OCI-LY1 (cell line): Measurements from ENCODE around the gene SPOUT1.

Experiments
- H2AFZ ChIP-seq: fragments of 200-600 bp; sonication (generic), shearing (Covaris generic); 2 replicates; pipeline ENCODE4 v1.6.0; 2014; ENCODE audit warnings: antibody characterized with exemption, mild to moderate bottlenecking, low read length
- H3F3A ChIP-seq: fragments of 200-600 bp; sonication (generic), shearing (Covaris generic); 2 replicates; pipeline ENCODE4 v1.6.0; 2014; ENCODE audit warnings: mild to moderate bottlenecking, antibody characterized with exemption, low read length, moderate library complexity; ENCODE audit not compliant: insufficient read depth
- H3K27ac ChIP-seq: fragments of 200-600 bp; sonication (generic); 2 replicates; pipeline ENCODE4 v1.5.1; 2014; ENCODE audit warnings: low read length, mixed run types, mild to moderate bottlenecking, low read depth; ENCODE audit not compliant: poor library complexity, severe bottlenecking
- H3K27me3 ChIP-seq: fragments of 200-600 bp; sonication (generic); 2 replicates; pipeline ENCODE4 v1.6.0; 2014; ENCODE audit warnings: antibody characterized with exemption, mild to moderate bottlenecking, low read length, moderate library complexity; ENCODE audit not compliant: insufficient read depth
- H3K36me3 ChIP-seq: fragments of 200-600 bp; sonication (generic); 2 replicates; pipeline ENCODE4 v1.6.1; 2014; ENCODE audit warnings: mild to moderate bottlenecking, antibody characterized with exemption, low read length, moderate library complexity, mixed read lengths; ENCODE audit not compliant: insufficient read depth
- H3K4me1 ChIP-seq: fragments of 200-600 bp; sonication (generic); 2 replicates; pipeline ENCODE4 v1.5.1; 2014; ENCODE audit warnings: mild to moderate bottlenecking, low read length, moderate library complexity; ENCODE audit not compliant: insufficient read depth, severe bottlenecking
- H3K4me2 ChIP-seq: fragments of 200-600 bp; sonication (generic), shearing (Covaris generic); 2 replicates; pipeline ENCODE4 v1.6.1; 2014; ENCODE audit warnings: low read length
- H3K4me3 ChIP-seq: fragments of 200-600 bp; sonication (generic); 2 replicates; pipeline ENCODE4 v1.5.1; 2014; ENCODE audit warnings: low read length, low read depth, mild to moderate bottlenecking, mixed read lengths; ENCODE audit not compliant: poor library complexity, severe bottlenecking
- H3K79me2 ChIP-seq: fragments of 200-600 bp; shearing (Covaris generic); 2 replicates; pipeline ENCODE4 v1.6.1; 2016; ENCODE audit warnings: mixed run types, low read length, mixed read lengths; ENCODE audit not compliant: insufficient read depth
- H3K9ac ChIP-seq: fragments of 200-600 bp; sonication (generic), shearing (Covaris generic); 2 replicates; pipeline ENCODE4 v1.6.1; 2014; ENCODE audit warnings: mild to moderate bottlenecking, low read length, mixed read lengths
- H3K9me2 ChIP-seq: fragments of 200-600 bp; sonication (generic), shearing (Covaris generic); 2 replicates; pipeline ENCODE4 v1.6.1; 2014; ENCODE audit warnings: low read depth, mild to moderate bottlenecking, low read length, mixed read lengths
- H3K9me3 ChIP-seq: fragments of 200-600 bp; shearing (Covaris generic); 2 replicates; pipeline ENCODE4 v1.6.1; 2014; ENCODE audit warnings: low read length, mixed read lengths
- H4K20me1 ChIP-seq: fragments of 200-600 bp; sonication (generic), shearing (Covaris generic); 2 replicates; pipeline ENCODE4 v1.6.0; 2016; ENCODE audit warnings: mild to moderate bottlenecking, low read length; ENCODE audit not compliant: insufficient read depth
- CTCF ChIP-seq: fragments of 200-600 bp; sonication (generic), shearing (Covaris generic); IDR thresholded peaks from 2 replicates; pipeline ENCODE4 v1.5.1; 2017; ENCODE audit warnings: mild to moderate bottlenecking, antibody characterized with exemption, low read length, moderate library complexity, mixed read lengths
- EZH2 ChIP-seq: fragments of 200-600 bp; sonication (generic), shearing (Covaris generic); IDR thresholded peaks from 2 replicates; pipeline ENCODE4 v1.8.0; 2017; ENCODE audit warnings: borderline replicate concordance, mixed run types, mild to moderate bottlenecking, antibody characterized with exemption, low read length, moderate library complexity, mixed read lengths

The SPOUT1 gene

GRCh38 chr9:128792134-128792533 is 37.5 kb downstream of the SPOUT1 start:
- Histone ChIP-seq H3K9ac (no peak overlapping the region), H3K36me3 (peaks cover 49% of the 10 kb centered on the region), H3K4me3 (no peak overlapping the region), H3K4me2 (no peak overlapping the region), H3K9me2 (no peaks in the 10 kb centered on the region), H3K4me1 (peaks cover 11% of the 10 kb centered on the region), H3F3A (no peaks in the 10 kb centered on the region), H3K27ac (no peak overlapping the region), H4K20me1 (no peaks in the 10 kb centered on the region), H3K9me3 (no peaks in the 10 kb centered on the region), H3K27me3 (no peaks in the 10 kb centered on the region), H2AFZ (no peak overlapping the region), H3K79me2 (peaks cover 6% of the 10 kb centered on the region; the same call in 1 of the 2 replicates)
- TF ChIP-seq EZH2 = no peak
- no peak for TF ChIP-seq CTCF

- H4K20me1 ChIP-seq = no peaks in the 10 kb centered on the region
- H3K4me1 ChIP-seq = peaks cover 16% of the 10 kb centered on the region
- H3K4me2 ChIP-seq = no peak overlapping the region
- peaks cover 6% of the 10 kb centered on the region; the same call in 1 of the 2 replicates for H3K79me2 ChIP-seq
- TF ChIP-seq EZH2 (no peak), CTCF (no peak)
- H3K36me3 ChIP-seq = peaks cover 43% of the 10 kb centered on the region; the same call in 1 of the 2 replicates
- no peak overlapping the region for H3K4me3 ChIP-seq
- no peak overlapping the region for H3K9ac ChIP-seq
- no peaks in the 10 kb centered on the region for H3F3A ChIP-seq
- H3K9me2 ChIP-seq = no peaks in the 10 kb centered on the region
- no peaks in the 10 kb centered on the region for H3K27me3 ChIP-seq
- no peaks in the 10 kb centered on the region for H3K9me3 ChIP-seq
- H3K27ac ChIP-seq = no peak overlapping the region
- H2AFZ ChIP-seq = no peak overlapping the region
Observed at GRCh38 chr9:128790536-128790935, 39.1 kb downstream of the SPOUT1 start.

GRCh38 chr9:128788445-128788844 is 41.1 kb downstream of the SPOUT1 start:
- Histone ChIP-seq H3K27me3 (no peaks in the 10 kb centered on the region), H3K9ac (peak overlapping the region; percentile 83; the same call in 1 of the 2 replicates), H3K36me3 (peaks cover 27% of the 10 kb centered on the region; the same call in 1 of the 2 replicates), H3F3A (no peaks in the 10 kb centered on the region), H3K4me3 (peak overlapping the region; percentile 82), H3K79me2 (peaks cover 6% of the 10 kb centered on the region; the same call in 1 of the 2 replicates), H3K9me3 (no peaks in the 10 kb centered on the region), H3K27ac (no peak overlapping the region), H4K20me1 (no peaks in the 10 kb centered on the region), H2AFZ (no peak overlapping the region), H3K4me1 (peaks cover 22% of the 10 kb centered on the region), H3K4me2 (peak overlapping the region; percentile 89), H3K9me2 (no peaks in the 10 kb centered on the region)
- TF ChIP-seq EZH2 = no peak
- TF ChIP-seq CTCF = no peak
